Activated B cell treated with CpG ODN at 0.5 μM for 24 hours (primary cell): ENCODE measurements around the gene RAET1E. TPM values are rescaled to one million over a fixed set of nuclear protein-coding genes. Genes with fewer than 3 reads are reported as not detected.

ENCODE experiments used
- ATAC-seq: fragments of 200-7000 bp; cut with Tn5 transposase; one replicate; pipeline ENCODE4 v1.10.0; 2021; ENCODE audit warnings: low read depth, mild to moderate bottlenecking, moderate library complexity
- CTCF ChIA-PET: fragments of 350-600 bp; sonication (Branson Sonifier 250); formaldehyde crosslinking; loops from one replicate; lab custom pipeline; 2021; ENCODE audit warnings: antibody characterized with exemption; lab: Charles Lee
- POLR2A ChIA-PET: fragments of 350-600 bp; sonication (Branson Sonifier 250); formaldehyde crosslinking; loops from one replicate; lab custom pipeline; 2021; ENCODE audit warnings: antibody characterized with exemption; lab: Charles Lee
- DNase-seq: peaks from one replicate; pipeline ENCODE4 v3.0.0; 2022
- H3K27ac Mint-ChIP-seq: one replicate; pipeline ENCODE4 v1.8.0; 2020; ENCODE audit warnings: mixed read lengths
- H3K27me3 Mint-ChIP-seq: one replicate; pipeline ENCODE4 v1.8.0; 2021; ENCODE audit warnings: mixed read lengths
- H3K36me3 Mint-ChIP-seq: one replicate; pipeline ENCODE4 v1.8.0; 2021; ENCODE audit warnings: low read depth, mixed read lengths
- H3K4me1 Mint-ChIP-seq: one replicate; pipeline ENCODE4 v1.8.0; 2021; ENCODE audit warnings: mixed read lengths
- H3K4me3 Mint-ChIP-seq: one replicate; pipeline ENCODE4 v1.8.0; 2020; ENCODE audit warnings: mild to moderate bottlenecking, mixed read lengths
- H3K9me3 Mint-ChIP-seq: one replicate; pipeline ENCODE4 v1.8.0; 2020; ENCODE audit warnings: mixed read lengths
- intact Hi-C: fragments of 100-400 bp; cut with micrococcal nuclease; formaldehyde crosslinking; loops from one replicate; pipeline ENCODE4 v1.15.1; 2024
- total RNA-seq: library from RNA; stranded (reverse); gene quantifications from 2 replicates; pipeline ENCODE4 v1.2.3, GENCODE V29; 2022
- TF ChIP-seq, protein P1 (sequence below): fragments of 200-600 bp; IDR thresholded peaks from one replicate; pipeline ENCODE4 v1.8.0; 2022; ENCODE audit warnings: antibody characterized with exemption, mild to moderate bottlenecking

Gene RAET1E
- total RNA-seq, 1 donor from 2014 or later: not detected

DNA sequence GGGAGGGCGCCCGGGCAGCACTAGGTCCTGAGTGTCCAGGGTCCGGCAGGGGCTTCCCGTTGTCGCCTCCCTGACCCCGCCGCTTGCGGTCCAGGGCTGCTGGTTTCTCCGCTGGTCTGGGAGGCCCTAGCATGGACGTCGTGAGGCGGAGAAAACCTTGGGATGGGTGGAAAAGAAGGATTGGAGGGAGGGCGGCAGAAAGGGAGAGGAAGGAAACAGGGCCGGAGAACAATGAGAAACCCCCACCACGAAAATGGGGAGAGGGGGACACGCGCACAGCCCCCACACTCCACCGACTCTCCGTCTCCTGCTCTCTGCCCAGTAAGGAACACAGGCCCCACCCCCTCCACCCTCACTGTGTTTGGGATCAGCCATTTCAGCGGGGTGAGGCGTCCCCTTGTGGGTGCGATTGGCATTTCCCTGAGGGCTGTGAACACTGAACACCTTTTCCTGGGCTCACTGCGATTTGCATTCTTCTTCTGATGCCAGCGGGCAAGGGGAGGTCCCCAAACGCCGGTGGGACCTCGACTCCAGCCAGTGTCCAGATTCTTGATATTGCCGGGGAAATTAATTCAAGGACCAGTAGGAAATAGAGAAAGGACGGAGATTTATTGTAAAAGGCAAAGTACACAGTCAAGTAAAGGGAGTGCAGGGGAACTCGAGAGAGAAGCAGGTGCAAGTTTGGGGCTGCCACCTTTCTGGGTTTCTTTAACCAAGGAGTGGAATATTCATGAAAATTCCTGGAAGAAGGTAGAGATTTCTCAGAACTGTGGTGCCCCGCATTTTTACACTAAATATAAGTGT, 28.3 kb upstream of the RAET1E start:
- Mint-ChIP-seq H3K36me3 (no peaks in the 10 kb centered on the region), H3K4me1 (peaks cover 31% of the 10 kb centered on the region), H3K9me3 (no peaks in the 10 kb centered on the region), H3K27ac (no peak overlapping the region), H3K4me3 (no peak overlapping the region), H3K27me3 (peaks cover 87% of the 10 kb centered on the region)
- intact Hi-C loops: loop anchor here (1.0 to 10.0 kb wide), 3 partner anchors 92 to 379 kb away; partner anchors contain the start of gene PPIL4
- peak; percentile 58 for ATAC-seq
- POLR2A ChIA-PET: no interaction called here
- DNase-seq: no peak
- CTCF ChIA-PET: interaction anchor here (1.1 kb wide), 1 partner anchor 91 kb away, joined by 5 read pairs; no protein-coding TSS in a partner anchor
- TF ChIP-seq, protein P1, sequence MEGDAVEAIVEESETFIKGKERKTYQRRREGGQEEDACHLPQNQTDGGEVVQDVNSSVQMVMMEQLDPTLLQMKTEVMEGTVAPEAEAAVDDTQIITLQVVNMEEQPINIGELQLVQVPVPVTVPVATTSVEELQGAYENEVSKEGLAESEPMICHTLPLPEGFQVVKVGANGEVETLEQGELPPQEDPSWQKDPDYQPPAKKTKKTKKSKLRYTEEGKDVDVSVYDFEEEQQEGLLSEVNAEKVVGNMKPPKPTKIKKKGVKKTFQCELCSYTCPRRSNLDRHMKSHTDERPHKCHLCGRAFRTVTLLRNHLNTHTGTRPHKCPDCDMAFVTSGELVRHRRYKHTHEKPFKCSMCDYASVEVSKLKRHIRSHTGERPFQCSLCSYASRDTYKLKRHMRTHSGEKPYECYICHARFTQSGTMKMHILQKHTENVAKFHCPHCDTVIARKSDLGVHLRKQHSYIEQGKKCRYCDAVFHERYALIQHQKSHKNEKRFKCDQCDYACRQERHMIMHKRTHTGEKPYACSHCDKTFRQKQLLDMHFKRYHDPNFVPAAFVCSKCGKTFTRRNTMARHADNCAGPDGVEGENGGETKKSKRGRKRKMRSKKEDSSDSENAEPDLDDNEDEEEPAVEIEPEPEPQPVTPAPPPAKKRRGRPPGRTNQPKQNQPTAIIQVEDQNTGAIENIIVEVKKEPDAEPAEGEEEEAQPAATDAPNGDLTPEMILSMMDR: no peak

DNA sequence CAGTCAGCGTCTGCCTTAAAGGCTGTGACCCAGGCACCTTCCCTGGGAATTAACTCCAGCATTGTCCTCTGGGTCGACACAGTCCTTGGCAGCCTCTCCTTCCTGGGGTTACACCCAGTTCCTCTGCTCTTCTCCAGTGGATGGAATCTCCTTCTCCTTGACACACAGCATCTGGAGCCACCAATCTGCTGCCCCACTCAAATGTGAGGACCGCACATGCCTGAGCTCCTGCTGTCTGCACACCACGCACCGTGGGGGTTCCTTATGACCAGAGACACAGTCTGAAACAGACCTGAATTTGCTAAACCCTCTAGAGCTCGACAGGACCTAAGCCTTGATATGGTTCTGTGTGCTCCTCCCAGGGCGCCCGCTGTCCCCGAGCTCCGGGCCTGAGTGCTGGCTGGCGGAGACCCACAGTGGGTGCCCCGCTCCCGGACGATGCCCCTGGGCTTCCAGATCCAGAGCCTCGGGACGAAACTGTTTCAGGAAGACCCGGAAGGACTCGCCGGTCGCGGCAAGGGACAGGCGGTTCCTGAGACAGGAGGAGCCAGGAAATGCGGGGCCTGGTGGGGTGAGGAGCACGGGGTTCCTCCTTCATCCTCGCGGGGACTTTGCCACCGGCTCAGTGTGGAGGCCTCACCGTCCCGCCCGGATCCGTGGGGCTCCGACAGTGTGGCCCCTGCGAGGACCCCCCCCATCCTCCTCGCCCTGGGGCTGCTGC, 27.5 kb upstream of the RAET1E start:
- no peaks in the 10 kb centered on the region for H3K36me3 Mint-ChIP-seq
- CTCF ChIA-PET: interaction anchor here (0.7 to 1.1 kb wide), 2 partner anchors 9 to 91 kb away, joined by 3 to 5 read pairs; no protein-coding TSS in a partner anchor
- intact Hi-C loops: loop anchor here (5.0 to 10.0 kb wide), 2 partner anchors 201 to 378 kb away; partner anchors contain the start of gene PPIL4
- no peak overlapping the region for H3K4me3 Mint-ChIP-seq
- no peaks in the 10 kb centered on the region for H3K9me3 Mint-ChIP-seq
- DNase-seq (no peak), ATAC-seq (no peak)
- H3K27ac Mint-ChIP-seq: no peak overlapping the region
- TF ChIP-seq, protein P1: no peak
- peaks cover 31% of the 10 kb centered on the region for H3K4me1 Mint-ChIP-seq
- POLR2A ChIA-PET: no interaction called here
- H3K27me3 Mint-ChIP-seq: peaks cover 87% of the 10 kb centered on the region

DNA sequence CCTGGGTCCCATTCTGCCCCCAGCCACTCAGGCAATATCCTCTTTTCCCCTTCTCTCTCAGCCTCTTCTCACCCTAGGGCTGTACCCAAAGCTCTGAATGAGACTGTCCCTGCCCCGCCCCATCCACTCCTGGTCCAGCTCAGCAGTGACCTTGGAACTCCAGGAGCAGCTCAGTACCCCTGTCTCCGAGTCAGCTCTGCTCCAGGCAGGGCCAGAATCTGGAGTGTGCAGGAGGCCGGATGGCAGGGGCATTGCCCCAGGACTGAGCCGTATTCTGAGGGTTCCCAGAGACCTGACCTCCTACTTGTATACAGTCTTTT, 27.0 kb upstream of the RAET1E start:
- no peak for DNase-seq
- H3K27ac Mint-ChIP-seq: no peak overlapping the region
- ChIA-PET POLR2A (no interaction called here), CTCF (interaction anchor here (0.7 to 1.1 kb wide), 2 partner anchors 10 to 92 kb away, joined by 3 to 5 read pairs; no protein-coding TSS in a partner anchor)
- intact Hi-C loops: loop anchor here (5.0 to 10.0 kb wide), 2 partner anchors 200 to 378 kb away; partner anchors contain the start of gene PPIL4
- H3K4me1 Mint-ChIP-seq: peaks cover 31% of the 10 kb centered on the region
- no peak overlapping the region for H3K4me3 Mint-ChIP-seq
- no peaks in the 10 kb centered on the region for H3K36me3 Mint-ChIP-seq
- no peaks in the 10 kb centered on the region for H3K9me3 Mint-ChIP-seq
- ATAC-seq: no peak
- TF ChIP-seq, protein P1: no peak
- H3K27me3 Mint-ChIP-seq: peaks cover 86% of the 10 kb centered on the region

DNA sequence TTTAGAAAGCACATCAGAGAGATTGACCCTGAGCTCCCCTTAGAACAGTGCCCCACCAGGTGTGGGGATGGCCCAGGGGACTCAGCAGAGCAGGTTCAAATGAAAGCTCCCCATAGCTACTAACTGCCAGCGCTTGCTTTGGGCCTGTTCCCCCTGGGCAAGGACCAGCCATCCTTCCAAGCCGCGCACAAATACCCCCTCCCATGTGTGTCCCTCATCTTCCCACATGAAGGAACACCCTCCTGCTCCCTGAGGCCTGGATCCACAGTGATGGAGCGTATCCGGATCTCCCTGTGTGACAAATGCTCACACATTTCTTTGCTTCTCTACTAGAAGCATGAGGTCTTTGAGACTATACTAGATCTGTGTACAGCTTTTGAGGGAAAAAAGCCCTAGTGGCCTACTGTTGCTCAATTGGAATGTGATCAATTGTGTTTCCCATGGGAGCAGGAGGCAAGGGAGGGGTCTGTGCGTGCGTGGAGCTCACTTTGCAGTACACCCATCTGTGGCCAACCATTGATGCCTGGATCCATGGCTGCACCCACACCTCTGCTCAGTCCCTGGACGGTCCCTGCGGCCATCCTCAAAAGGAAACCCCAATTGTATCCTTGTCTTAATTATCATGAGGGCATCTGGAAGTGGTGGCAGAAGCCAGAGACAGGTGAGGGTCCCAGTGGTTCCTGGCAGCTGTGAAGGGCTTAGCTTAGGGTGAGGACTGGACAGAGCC, 26.5 kb upstream of the RAET1E start:
- TF ChIP-seq, protein P1: no peak
- Mint-ChIP-seq H3K27me3 (peaks cover 80% of the 10 kb centered on the region), H3K36me3 (no peaks in the 10 kb centered on the region), H3K4me1 (peaks cover 31% of the 10 kb centered on the region), H3K9me3 (no peaks in the 10 kb centered on the region), H3K4me3 (no peak overlapping the region), H3K27ac (no peak overlapping the region)
- POLR2A ChIA-PET: no interaction called here
- DNase-seq (no peak), ATAC-seq (no peak)
- CTCF ChIA-PET: interaction anchor here (0.7 to 1.1 kb wide), 2 partner anchors 58 to 90 kb away, joined by 3 read pairs; no protein-coding TSS in a partner anchor
- intact Hi-C loops: loop anchor here (10.0 kb wide), 1 partner anchor 200 kb away; no protein-coding TSS in a partner anchor
